Kidney tubule cell (primary cell): Measurements from ENCODE around the gene CLIP2.
A peak's percentile ranks its signal among the peaks of the same experiment; 100 is the strongest.
"Not testable (repeated sequence)": the region's sequence is repeated elsewhere in the genome, so short reads cannot be mapped to it uniquely, and the experiment has no call there.

ENCODE experiments used
- DNase-seq: peaks from one replicate; pipeline ENCODE4 v3.0.0-alpha.2; 2018; ENCODE audit warnings: low spot score

CLIP2 gene

GRCh38 chr7:74403521-74404387 is 114.5 kb downstream of the CLIP2 start:
- no peak for DNase-seq

GRCh38 chr7:74404388-74404700 is 115.1 kb downstream of the CLIP2 start:
- DNase-seq: no peak

GRCh38 chr7:74404741-74405140 is 115.5 kb downstream of the CLIP2 start:
- no peak for DNase-seq

- peak; percentile 42 for DNase-seq
Measured at GRCh38 chr7:74405191-74405898, 116.1 kb downstream of the CLIP2 start.

- DNase-seq: no peak
Measured at GRCh38 chr7:74405899-74406512, 116.8 kb downstream of the CLIP2 start.

GRCh38 chr7:74407958-74408357 is 118.8 kb downstream of the CLIP2 start:
- DNase-seq: no peak

- DNase-seq: no peak
Measured at GRCh38 chr7:74409571-74409970, 120.4 kb downstream of the CLIP2 start.

- no peak for DNase-seq
Measured at GRCh38 chr7:74410772-74411171, 121.6 kb downstream of the CLIP2 start.

- not testable (repeated sequence) for DNase-seq
Measured at GRCh38 chr7:74411571-74411970, 122.4 kb downstream of the CLIP2 start.

GRCh38 chr7:74412056-74412455 is 122.8 kb downstream of the CLIP2 start:
- DNase-seq: no peak

- DNase-seq: no peak
Measured at GRCh38 chr7:74412603-74413002, 123.4 kb downstream of the CLIP2 start.

- DNase-seq: not testable (repeated sequence)
Measured at GRCh38 chr7:74414595-74415333, 125.6 kb downstream of the CLIP2 start.

GRCh38 chr7:74417419-74417971 is 128.3 kb downstream of the CLIP2 start:
- DNase-seq: peak; percentile 72

GRCh38 chr7:74418076-74418475 is 128.9 kb downstream of the CLIP2 start:
- no peak for DNase-seq

GRCh38 chr7:74418538-74418937 is 129.3 kb downstream of the CLIP2 start:
- no peak for DNase-seq

- DNase-seq: not testable (repeated sequence)
Measured at GRCh38 chr7:74419232-74419631, 130.0 kb downstream of the CLIP2 start.

GRCh38 chr7:74420006-74420405 is 130.8 kb downstream of the CLIP2 start:
- DNase-seq: no peak

- no peak for DNase-seq
Measured at GRCh38 chr7:74424291-74424880, 135.2 kb downstream of the CLIP2 start.

GRCh38 chr7:74428023-74428422 is 138.8 kb downstream of the CLIP2 start:
- DNase-seq: no peak

GRCh38 chr7:74429153-74429747 is 140.0 kb downstream of the CLIP2 start:
- peak; percentile 90 for DNase-seq

GRCh38 chr7:74430409-74430808 is 141.2 kb downstream of the CLIP2 start:
- DNase-seq: peak; percentile 53
